Natural killer cell treated with Interleukin-12 subunit alpha and Interleukin-12 subunit beta and Interleukin-15 and Interleukin-18, amount 100 ng/mL, for 72 hours (primary cell): ENCODE measurements around the gene RUVBL1. TPM values are rescaled to one million over a fixed set of nuclear protein-coding genes. Genes with fewer than 3 reads are reported as not detected.
A peak's percentile ranks its signal among the peaks of the same experiment; 100 is the strongest.

Experiments
- ATAC-seq, 2 donors: fragments of 150-1000 bp; cut with Tn5 transposase in 1 of 2; sonication (Bioruptor Pico), chemical (Tn5 transposase) in 1 of 2; 2 replicates each; pipeline ENCODE4 v1.10.0; 2021
- DNase-seq: peaks from one replicate; pipeline ENCODE4 v3.0.0; 2022; ENCODE audit warnings: low spot score
- H3K27ac Mint-ChIP-seq, 2 donors: 1 replicate in 1 of 2; 2 replicates in 1 of 2; pipeline ENCODE4 v1.8.0; 2022; ENCODE audit warnings: mixed read lengths in 2 of 2, mild to moderate bottlenecking in 1 of 2, moderate library complexity in 1 of 2
- H3K27me3 Mint-ChIP-seq, 2 donors: 1 replicate in 1 of 2; 2 replicates in 1 of 2; pipeline ENCODE4 v1.8.0; 2022; ENCODE audit warnings: mixed read lengths in 2 of 2
- H3K36me3 Mint-ChIP-seq: one replicate; pipeline ENCODE4 v1.8.0; 2022; ENCODE audit warnings: mixed read lengths
- H3K4me1 Mint-ChIP-seq, 2 donors: 1 replicate in 1 of 2; 2 replicates in 1 of 2; pipeline ENCODE4 v1.8.0; 2022; ENCODE audit warnings: low read depth in 2 of 2, mixed read lengths in 2 of 2, mild to moderate bottlenecking in 1 of 2
- H3K4me3 Mint-ChIP-seq: one replicate; pipeline ENCODE4 v1.8.0; 2022; ENCODE audit warnings: mixed read lengths
- H3K9me3 Mint-ChIP-seq: 2 replicates; pipeline ENCODE4 v1.8.0; 2022; ENCODE audit warnings: mixed read lengths
- total RNA-seq, 2 donors: library from RNA; stranded (reverse); gene quantifications; one replicate each; pipeline ENCODE4 v1.2.3, GENCODE V29; 2022

The RUVBL1 gene
- total RNA-seq, 2 donors from 2014 or later = 46.6 to 93.0 TPM

DNA sequence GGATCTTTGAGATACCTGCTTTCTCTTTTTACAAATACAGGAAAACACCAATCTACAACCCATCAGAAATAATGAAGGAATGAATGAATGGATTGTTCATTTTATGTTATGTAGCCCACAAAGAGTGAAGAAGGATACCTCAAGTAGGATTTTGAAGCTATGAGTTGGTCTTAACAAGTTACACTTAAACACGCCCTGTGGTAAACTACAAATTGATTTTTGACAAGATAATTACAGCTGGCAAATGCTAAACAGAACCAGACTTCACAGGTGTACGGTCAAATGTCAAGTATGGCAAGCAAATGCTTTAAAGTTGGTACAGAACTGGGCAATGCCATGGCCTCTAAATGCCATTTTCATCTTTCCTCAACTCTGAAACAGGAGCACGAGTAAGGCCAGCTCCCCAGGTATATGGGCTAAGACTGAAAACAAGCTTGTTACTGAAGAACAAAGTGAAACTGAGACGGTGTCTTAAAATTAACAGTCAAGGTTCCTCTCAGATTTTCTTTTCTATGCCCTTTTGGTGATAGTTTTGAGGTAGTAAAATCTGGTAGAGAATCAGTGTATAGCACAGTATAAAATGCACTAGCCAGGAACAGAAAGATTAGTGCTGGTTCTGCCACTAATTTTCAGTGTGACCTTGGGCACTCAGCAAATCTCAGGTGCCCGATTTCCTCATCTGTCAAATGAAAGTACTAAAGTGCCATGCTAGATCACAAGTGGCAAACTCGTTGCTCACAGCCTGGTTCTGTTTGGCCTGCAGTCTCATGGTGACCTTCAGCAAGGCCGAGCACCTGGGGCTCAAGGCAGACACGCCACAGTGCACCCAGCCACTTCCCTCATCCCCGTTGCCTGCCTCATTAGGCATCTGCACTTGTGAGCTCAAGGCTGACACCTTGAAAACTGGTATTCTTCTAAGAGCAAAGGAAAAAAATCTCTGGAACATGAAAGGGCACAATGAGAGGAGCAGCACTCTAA, 9.5 kb downstream of the RUVBL1 start:
- Mint-ChIP-seq H3K9me3 (no peaks in the 10 kb centered on the region), H3K36me3 (peaks cover 32% of the 10 kb centered on the region), H3K27ac (peak overlapping the region; percentile 55 to 92), H3K4me1 (peaks cover 23 to 39% of the 10 kb centered on the region in 2 donors), H3K4me3 (peak overlapping the region; percentile 77), H3K27me3 (no peaks in the 10 kb centered on the region)
- no peak for DNase-seq
- no peak for ATAC-seq

- no peaks in the 10 kb centered on the region for H3K27me3 Mint-ChIP-seq
- peaks cover 23 to 39% of the 10 kb centered on the region in 2 donors for H3K4me1 Mint-ChIP-seq
- peak; percentile 64 for DNase-seq
- no peaks in the 10 kb centered on the region for H3K9me3 Mint-ChIP-seq
- H3K4me3 Mint-ChIP-seq = peak overlapping the region; percentile 61
- H3K36me3 Mint-ChIP-seq = peaks cover 32% of the 10 kb centered on the region
- ATAC-seq = peak; percentile 90 to 98
- H3K27ac Mint-ChIP-seq = peak overlapping the region; percentile 90 to 92
These were observed 11.1 kb downstream of the RUVBL1 start for GRCh38 chr3:128112357-128112968.

GRCh38 chr3:128111147-128111546, 12.5 kb downstream of the RUVBL1 start:
- peaks cover 32% of the 10 kb centered on the region for H3K36me3 Mint-ChIP-seq
- no peaks in the 10 kb centered on the region for H3K9me3 Mint-ChIP-seq
- no peak overlapping the region for H3K4me3 Mint-ChIP-seq
- H3K27ac Mint-ChIP-seq = peak overlapping the region; percentile 90 to 92
- peaks cover 23 to 39% of the 10 kb centered on the region in 2 donors for H3K4me1 Mint-ChIP-seq
- DNase-seq (no peak), ATAC-seq (no peak)
- H3K27me3 Mint-ChIP-seq = no peaks in the 10 kb centered on the region

- peaks cover 16% of the 10 kb centered on the region for H3K36me3 Mint-ChIP-seq
- no peak for DNase-seq
- H3K4me3 Mint-ChIP-seq = no peak overlapping the region
- H3K4me1 Mint-ChIP-seq = peaks cover 12 to 16% of the 10 kb centered on the region in 2 donors
- H3K27ac Mint-ChIP-seq = no peak overlapping the region
- no peaks in the 10 kb centered on the region for H3K9me3 Mint-ChIP-seq
- no peaks in the 10 kb centered on the region for H3K27me3 Mint-ChIP-seq
- ATAC-seq = no peak
These were observed 15.8 kb downstream of the RUVBL1 start for GRCh38 chr3:128107834-128108233.

DNA sequence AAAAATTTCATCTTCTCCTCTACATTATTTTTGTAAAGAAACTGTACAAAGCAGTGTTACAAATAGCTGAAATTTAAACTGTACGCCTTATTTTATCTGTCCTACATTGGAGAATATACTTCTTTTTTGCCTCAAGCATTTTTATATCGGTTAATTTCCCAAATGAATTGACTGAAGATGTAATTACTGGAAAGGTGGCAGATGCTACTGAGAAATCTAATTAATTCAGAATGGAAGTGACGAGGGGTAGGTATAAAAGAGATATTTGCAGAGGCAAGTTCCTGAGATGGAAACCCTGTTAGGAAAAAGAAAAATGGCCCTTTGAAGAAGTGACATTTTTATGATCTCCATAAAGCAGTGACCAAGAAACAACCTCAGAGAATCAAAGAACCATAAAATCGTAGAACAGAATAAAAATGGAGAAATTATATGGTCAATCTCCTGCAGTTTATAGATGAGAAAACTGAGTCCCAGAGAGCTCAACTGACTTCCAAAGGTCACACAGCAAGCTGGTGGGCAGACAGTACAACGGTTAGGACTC, 20.4 kb downstream of the RUVBL1 start:
- no peak overlapping the region for H3K27ac Mint-ChIP-seq

GRCh38 chr3:128100638-128101037, 23.0 kb downstream of the RUVBL1 start:
- no peaks in the 10 kb centered on the region for H3K9me3 Mint-ChIP-seq
- H3K36me3 Mint-ChIP-seq = peaks cover 7% of the 10 kb centered on the region
- ATAC-seq = no peak
- no peaks in the 10 kb centered on the region for H3K27me3 Mint-ChIP-seq
- no peak for DNase-seq
- no peak overlapping the region for H3K27ac Mint-ChIP-seq
- H3K4me3 Mint-ChIP-seq = no peak overlapping the region
- peaks cover 5% of the 10 kb centered on the region in 2 donors for H3K4me1 Mint-ChIP-seq

More for the DNA sequence above, 20.4 kb downstream of the RUVBL1 start:
- no peaks in the 10 kb centered on the region for H3K27me3 Mint-ChIP-seq
- H3K9me3 Mint-ChIP-seq = no peaks in the 10 kb centered on the region
- H3K4me1 Mint-ChIP-seq = peaks cover 5% of the 10 kb centered on the region in 2 donors
- peaks cover under 1% of the 10 kb centered on the region for H3K36me3 Mint-ChIP-seq
- ATAC-seq (no peak), DNase-seq (no peak)
- H3K4me3 Mint-ChIP-seq = no peak overlapping the region

DNA sequence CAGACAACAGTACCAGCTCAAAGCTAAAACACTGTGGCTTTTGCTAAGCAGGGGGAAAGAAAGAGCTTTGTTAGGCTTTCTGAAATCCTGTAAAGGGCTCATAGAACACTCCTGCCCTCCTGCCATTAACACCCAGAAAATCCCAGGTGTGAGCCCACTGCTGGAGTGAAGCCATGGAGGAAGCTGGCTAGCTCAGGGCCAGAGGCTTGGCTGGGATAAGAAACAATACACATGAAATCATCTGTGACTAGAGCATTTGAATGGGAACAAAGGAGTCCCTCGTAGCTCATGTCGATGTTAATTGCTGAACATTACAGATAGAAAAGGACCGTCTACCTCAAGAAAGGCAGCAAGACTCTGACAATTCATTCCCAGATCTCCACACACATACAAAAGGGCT, 23.5 kb downstream of the RUVBL1 start:
- Mint-ChIP-seq H3K4me3 (no peak overlapping the region), H3K4me1 (peaks cover 5 to 7% of the 10 kb centered on the region in 2 donors), H3K27ac (no peak overlapping the region), H3K9me3 (no peaks in the 10 kb centered on the region), H3K36me3 (peaks cover 7% of the 10 kb centered on the region), H3K27me3 (no peaks in the 10 kb centered on the region)
- ATAC-seq (no peak), DNase-seq (no peak)

DNA sequence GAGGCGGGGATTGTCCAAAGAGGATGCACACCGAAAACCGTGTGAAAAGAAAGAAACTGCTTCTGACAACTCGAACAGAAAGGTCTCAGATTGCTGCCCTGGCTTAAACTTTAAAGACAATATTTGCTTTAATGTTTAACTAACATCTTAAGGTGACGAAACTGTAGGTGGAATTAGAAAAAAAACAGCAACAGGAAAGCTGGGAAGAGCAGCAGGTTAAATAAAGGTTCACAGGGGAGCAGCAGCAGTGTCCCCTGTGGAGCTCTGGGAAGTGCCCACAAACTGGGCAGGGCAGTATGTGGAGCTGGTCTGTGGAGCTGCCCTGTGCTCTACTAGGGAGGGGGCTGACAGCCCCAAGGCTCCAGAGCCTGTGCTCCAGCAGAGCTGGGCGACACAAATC, 25.4 kb downstream of the RUVBL1 start:
- DNase-seq (no peak), ATAC-seq (no peak)
- no peaks in the 10 kb centered on the region for H3K9me3 Mint-ChIP-seq
- H3K36me3 Mint-ChIP-seq = peaks cover 7% of the 10 kb centered on the region
- H3K27ac Mint-ChIP-seq = no peak overlapping the region
- no peak overlapping the region for H3K4me3 Mint-ChIP-seq
- H3K4me1 Mint-ChIP-seq = peaks cover 12 to 14% of the 10 kb centered on the region in 2 donors
- no peaks in the 10 kb centered on the region for H3K27me3 Mint-ChIP-seq

GRCh38 chr3:128095222-128095703, 28.3 kb downstream of the RUVBL1 start:
- DNase-seq (peak; percentile 79), ATAC-seq (peak; percentile 88 to 91)
- Mint-ChIP-seq H3K36me3 (peaks cover 11% of the 10 kb centered on the region), H3K4me1 (peaks cover 12 to 14% of the 10 kb centered on the region in 2 donors), H3K27ac (peak overlapping the region; percentile 53 to 75), H3K27me3 (no peaks in the 10 kb centered on the region), H3K9me3 (no peaks in the 10 kb centered on the region), H3K4me3 (peak overlapping the region; percentile 47)

DNA sequence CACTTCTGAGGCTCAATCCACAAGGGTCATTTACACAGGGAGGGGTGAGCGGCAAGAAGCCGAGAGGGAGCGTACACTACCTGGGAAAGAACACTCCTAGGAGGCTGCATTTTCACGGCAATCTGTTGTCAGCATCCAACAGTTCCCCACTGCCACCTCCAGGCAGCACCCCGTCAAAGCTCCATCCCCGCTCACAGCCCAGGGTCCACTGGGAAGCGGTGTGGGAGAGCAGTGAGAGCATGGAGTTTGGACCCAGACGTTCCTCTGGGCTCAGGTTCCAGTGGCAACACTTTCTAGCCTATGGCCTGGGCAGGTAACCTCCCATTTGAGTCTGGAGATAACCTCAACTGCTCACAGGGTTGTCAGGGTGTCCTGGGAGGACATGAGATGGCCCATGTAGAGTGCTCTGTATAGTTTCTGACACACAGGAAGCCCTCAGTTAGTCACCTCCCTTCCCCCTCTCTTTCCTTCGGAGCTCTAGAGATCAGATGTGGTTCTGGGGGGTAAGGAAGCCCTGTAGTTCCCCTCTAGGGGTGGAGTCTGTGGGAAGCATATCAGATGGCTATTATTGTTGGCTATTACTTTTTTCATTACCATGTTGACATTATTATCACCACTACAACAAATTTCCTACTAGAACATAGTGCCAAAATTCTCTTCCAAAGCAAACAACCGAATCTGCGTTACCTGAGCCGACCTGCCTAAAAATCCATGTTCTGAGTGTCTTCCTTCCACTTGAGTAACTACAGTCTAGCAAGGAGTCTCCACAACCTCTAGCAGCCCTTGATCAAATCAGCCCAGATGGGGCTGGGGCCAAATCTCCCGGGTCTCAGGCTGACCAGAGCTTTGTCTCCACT, 29.1 kb downstream of the RUVBL1 start:
- DNase-seq = no peak
- peaks cover 11 to 12% of the 10 kb centered on the region in 2 donors for H3K4me1 Mint-ChIP-seq

DNA sequence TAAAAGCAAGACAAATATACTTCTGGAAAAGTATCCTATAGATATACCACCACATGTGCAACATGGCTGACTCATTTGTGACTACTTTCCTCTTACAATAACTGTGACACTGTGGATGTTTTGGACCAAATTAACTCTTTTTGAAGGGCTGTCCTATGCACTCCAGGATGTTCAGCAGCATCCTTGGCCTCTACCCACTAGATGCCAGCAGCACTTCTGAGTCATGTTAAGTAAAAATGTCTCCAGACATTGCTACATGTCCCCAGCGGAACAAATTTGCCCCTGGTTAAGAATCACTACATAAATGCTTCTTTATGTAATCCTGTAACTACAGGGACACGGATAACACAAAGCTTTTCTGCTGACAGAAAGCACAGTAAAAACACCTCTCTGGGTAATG, 32.0 kb downstream of the RUVBL1 start:
- Mint-ChIP-seq H3K36me3 (peaks cover 4% of the 10 kb centered on the region), H3K27ac (no peak overlapping the region)

More for the DNA sequence above, 29.1 kb downstream of the RUVBL1 start:
- ATAC-seq = peak; percentile 8 to 81
- Mint-ChIP-seq H3K27ac (peak overlapping the region; percentile 53 to 75), H3K9me3 (no peaks in the 10 kb centered on the region), H3K27me3 (no peaks in the 10 kb centered on the region), H3K4me3 (peak overlapping the region; percentile 47), H3K36me3 (peaks cover 11% of the 10 kb centered on the region)

DNA sequence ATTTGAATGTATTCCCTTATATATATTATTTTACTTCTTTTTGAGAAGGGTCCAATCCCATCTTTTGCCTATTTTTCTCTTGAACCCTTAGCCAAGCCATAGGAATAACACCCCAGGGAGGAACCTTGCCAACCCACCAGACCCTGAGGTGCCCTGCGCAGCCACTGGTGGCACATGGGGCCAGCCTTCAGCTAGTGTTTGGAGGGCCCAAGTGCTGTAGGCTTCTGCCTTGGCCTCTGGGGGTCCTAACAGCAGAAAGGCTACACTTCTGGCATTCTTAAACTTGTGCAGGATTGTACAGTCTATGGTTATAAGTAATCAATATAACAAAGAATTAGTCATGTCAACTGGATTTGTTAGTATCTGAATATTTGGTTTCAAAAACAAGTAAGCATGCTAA, 34.5 kb downstream of the RUVBL1 start:
- no peak overlapping the region for H3K4me3 Mint-ChIP-seq
- no peak overlapping the region for H3K27ac Mint-ChIP-seq
- DNase-seq (no peak), ATAC-seq (no peak)
- H3K27me3 Mint-ChIP-seq = no peaks in the 10 kb centered on the region
- no peaks in the 10 kb centered on the region for H3K4me1 Mint-ChIP-seq
- peaks cover 4% of the 10 kb centered on the region for H3K36me3 Mint-ChIP-seq
- no peaks in the 10 kb centered on the region for H3K9me3 Mint-ChIP-seq

More for the DNA sequence above, 32.0 kb downstream of the RUVBL1 start:
- DNase-seq (no peak), ATAC-seq (no peak)
- H3K27me3 Mint-ChIP-seq = no peaks in the 10 kb centered on the region
- H3K9me3 Mint-ChIP-seq = no peaks in the 10 kb centered on the region
- peaks cover 7 to 8% of the 10 kb centered on the region in 2 donors for H3K4me1 Mint-ChIP-seq
- no peak overlapping the region for H3K4me3 Mint-ChIP-seq

DNA sequence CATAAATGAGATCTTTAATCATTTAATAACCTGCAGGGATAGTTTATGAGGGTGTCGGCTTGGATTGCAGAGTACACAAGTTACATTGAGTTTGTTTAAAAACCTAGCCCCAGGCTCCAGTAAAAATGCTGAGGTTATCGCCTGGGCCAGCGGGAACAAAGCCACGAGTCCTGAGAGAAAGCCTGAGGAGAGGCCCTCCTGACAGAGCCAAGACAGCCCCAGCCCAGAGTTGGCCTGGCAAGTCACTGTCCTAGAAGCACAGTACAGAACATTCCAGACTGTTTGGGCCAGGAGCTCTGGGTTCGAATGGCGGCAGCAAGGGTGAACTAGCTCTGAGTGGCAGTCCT, 39.0 kb downstream of the RUVBL1 start:
- H3K4me3 Mint-ChIP-seq = no peak overlapping the region
- no peaks in the 10 kb centered on the region for H3K36me3 Mint-ChIP-seq
- no peaks in the 10 kb centered on the region for H3K9me3 Mint-ChIP-seq
- ATAC-seq (no peak), DNase-seq (no peak)
- no peaks in the 10 kb centered on the region for H3K27me3 Mint-ChIP-seq
- H3K4me1 Mint-ChIP-seq = no peaks in the 10 kb centered on the region
- H3K27ac Mint-ChIP-seq = no peak overlapping the region
